Breast epithelium (tissue), 4 donors: ENCODE results near the gene TOP3B. TPM values are rescaled to one million over a fixed set of nuclear protein-coding genes. Genes with fewer than 3 reads are reported as not detected.
A peak's percentile ranks its signal among the peaks of the same experiment; 100 is the strongest.

Experiments used
- DNase-seq, 2 donors: peaks; one replicate each; pipeline ENCODE4 v3.0.0-alpha.2; 2019; ENCODE audit warnings: low spot score in 2 of 2
- H3K27ac ChIP-seq, 2 donors: fragments of 200-600 bp; sonication (generic) in 1 of 2; one replicate each; pipeline ENCODE4 v1.5.1; 2016 to 2019; ENCODE audit warnings: mild to moderate bottlenecking in 1 of 2
- H3K27me3 ChIP-seq, 2 donors: fragments of 200-600 bp; sonication (generic) in 1 of 2; one replicate each; pipeline versions ENCODE4 v1.5.1 to v1.6.0; 2017 to 2019; ENCODE audit warnings: control low read depth in 1 of 2, mild to moderate bottlenecking in 1 of 2
- H3K36me3 ChIP-seq: fragments of 200-600 bp; one replicate; pipeline ENCODE4 v1.5.1; 2019
- H3K4me1 ChIP-seq, 2 donors: fragments of 200-600 bp; sonication (generic); one replicate each; pipeline ENCODE4 v1.5.1; 2016 to 2019; ENCODE audit warnings: control low read depth in 1 of 2
- H3K4me3 ChIP-seq, 3 donors: fragments of 200-600 bp; sonication (generic); 1 replicate in 2 of 3; 2 replicates in 1 of 3; pipeline ENCODE4 v1.5.1; 2016 to 2019; ENCODE audit warnings: mild to moderate bottlenecking in 3 of 3, moderate library complexity in 2 of 3
- H3K9me3 ChIP-seq, 2 donors: fragments of 200-600 bp; sonication (generic) in 1 of 2; one replicate each; pipeline ENCODE4 v1.5.1; 2016 to 2019; ENCODE audit warnings: control low read depth in 1 of 2
- CTCF ChIP-seq, 3 donors: fragments of 450-650 bp; IDR thresholded peaks; one replicate each; pipeline ENCODE4 v1.5.1; 2016 to 2017; ENCODE audit warnings: antibody characterized with exemption in 3 of 3, mild to moderate bottlenecking in 3 of 3, moderate library complexity in 3 of 3
- POLR2A ChIP-seq: fragments of 450-650 bp; IDR thresholded peaks from one replicate; pipeline ENCODE4 v1.6.1; 2016; ENCODE audit warnings: antibody characterized with exemption, mild to moderate bottlenecking, moderate library complexity
- POLR2AphosphoS5 ChIP-seq, 3 donors: sonication (generic); formaldehyde crosslinking; IDR thresholded peaks; one replicate each; pipeline ENCODE4 v1.6.1; 2017; ENCODE audit warnings: antibody characterized with exemption in 3 of 3
- intact Hi-C: fragments of 100-400 bp; cut with DNase I; formaldehyde crosslinking; loops from one replicate; pipeline ENCODE4 v1.15.1; 2023; ENCODE audit warnings: low total_unique reads
- total RNA-seq, 3 donors: library from RNA; depleted of rRNA; stranded (reverse); fragments of >200 nt; gene quantifications; one replicate each; pipeline ENCODE4 v1.1.0, GENCODE V29; 2016

Gene TOP3B
- total RNA-seq, 3 donors from 2014 or later: 20.2 to 34.8 (median 33.1) TPM

- Histone ChIP-seq H3K4me1 (peaks cover 7% of the 10 kb centered on the region in 2 donors), H3K27ac (peak overlapping the region in 1 of 2 donors; percentile 90), H3K4me3 (no peak overlapping the region), H3K27me3 (no peaks in the 10 kb centered on the region), H3K36me3 (no peaks in the 10 kb centered on the region), H3K9me3 (no peaks in the 10 kb centered on the region)
- intact Hi-C loops: no loop called here
- TF ChIP-seq POLR2AphosphoS5 (IDR thresholded peaks at IDR 0.05) (no peak), CTCF (IDR thresholded peaks at IDR 0.05) (no peak), POLR2A (no peak)
- no peak for DNase-seq
Measured at GRCh38 chr22:21951062-21951461, 31.5 kb downstream of the TOP3B start.

GRCh38 chr22:21949948-21950347 lies 32.6 kb downstream of the TOP3B start:
- H3K27me3 ChIP-seq: no peaks in the 10 kb centered on the region
- H3K9me3 ChIP-seq: no peaks in the 10 kb centered on the region
- intact Hi-C loops: no loop called here
- DNase-seq: no peak
- no peak for TF ChIP-seq POLR2A
- TF ChIP-seq POLR2AphosphoS5 (IDR thresholded peaks at IDR 0.05): no peak
- TF ChIP-seq CTCF (IDR thresholded peaks at IDR 0.05): no peak
- peak overlapping the region; percentile 90 to 97 for H3K27ac ChIP-seq
- H3K4me1 ChIP-seq: peaks cover 7% of the 10 kb centered on the region in 2 donors
- peak overlapping the region in 1 of 3 donors; percentile 31 for H3K4me3 ChIP-seq
- H3K36me3 ChIP-seq: no peaks in the 10 kb centered on the region

- DNase-seq: no peak
- Histone ChIP-seq H3K9me3 (no peaks in the 10 kb centered on the region), H3K27ac (peak overlapping the region; percentile 90 to 97), H3K4me3 (peak overlapping the region in 1 of 3 donors; percentile 31), H3K4me1 (peaks cover 7% of the 10 kb centered on the region in 2 donors), H3K36me3 (no peaks in the 10 kb centered on the region), H3K27me3 (no peaks in the 10 kb centered on the region)
- intact Hi-C loops: no loop called here
- TF ChIP-seq POLR2AphosphoS5 (IDR thresholded peaks at IDR 0.05) (no peak), POLR2A (no peak), CTCF (IDR thresholded peaks at IDR 0.05) (no peak)
Measured at GRCh38 chr22:21949569-21949918, 33.0 kb downstream of the TOP3B start.

GRCh38 chr22:21948824-21949568 lies 33.6 kb downstream of the TOP3B start:
- no peak for DNase-seq
- intact Hi-C loops: no loop called here
- Histone ChIP-seq H3K27me3 (no peaks in the 10 kb centered on the region), H3K9me3 (no peaks in the 10 kb centered on the region), H3K27ac (peak overlapping the region; percentile 90 to 97), H3K4me1 (peaks cover 7% of the 10 kb centered on the region in 2 donors), H3K36me3 (no peaks in the 10 kb centered on the region), H3K4me3 (peak overlapping the region in 1 of 3 donors; percentile 19)
- TF ChIP-seq POLR2AphosphoS5 (IDR thresholded peaks at IDR 0.05): no peak
- TF ChIP-seq POLR2A: no peak
- TF ChIP-seq CTCF (IDR thresholded peaks at IDR 0.05): no peak

GRCh38 chr22:21948390-21948789 lies 34.2 kb downstream of the TOP3B start:
- Histone ChIP-seq H3K4me1 (peaks cover 7% of the 10 kb centered on the region in 2 donors), H3K36me3 (no peaks in the 10 kb centered on the region), H3K9me3 (no peaks in the 10 kb centered on the region), H3K27ac (peak overlapping the region; percentile 90 to 97), H3K4me3 (no peak overlapping the region), H3K27me3 (no peaks in the 10 kb centered on the region)
- DNase-seq: no peak
- TF ChIP-seq CTCF (IDR thresholded peaks at IDR 0.05) (no peak), POLR2AphosphoS5 (IDR thresholded peaks at IDR 0.05) (no peak), POLR2A (no peak)
- intact Hi-C loops: no loop called here
